Measurements from ENCODE around the gene TAS2R10.
"Not testable (repeated sequence)": the region's sequence is repeated elsewhere in the genome, so short reads cannot be mapped to it uniquely, and the experiment has no call there.

TAS2R10 gene

GRCh38 chr12:10826258-10826657 is at the start of gene TAS2R10:
Gene TAS2R10 (minus strand): TSS chr12:10826358. CDS start chr12:10826269, 89 bp downstream.
- DNase-seq (ENCODE audit: low read depth in 2 of 3, low spot score in 1 of 3) = no peak

- DNase-seq (ENCODE audit: low read depth in 2 of 3, low spot score in 1 of 3) = no peak
Observed at GRCh38 chr12:10873378-10873777, 47.2 kb upstream of the TAS2R10 start.

GRCh38 chr12:10867381-10867780 is 41.2 kb upstream of the TAS2R10 start:
- DNase-seq (ENCODE audit: low read depth in 2 of 3, low spot score in 1 of 3) = no peak

GRCh38 chr12:10863512-10864218 is 37.5 kb upstream of the TAS2R10 start:
- no peak for DNase-seq (ENCODE audit: low read depth in 2 of 3, low spot score in 1 of 3)

GRCh38 chr12:10861366-10861765 is 35.2 kb upstream of the TAS2R10 start:
- no peak for DNase-seq (ENCODE audit: low read depth in 2 of 3, low spot score in 1 of 3)

GRCh38 chr12:10855807-10856206 is 29.6 kb upstream of the TAS2R10 start:
- no peak for DNase-seq (ENCODE audit: low read depth in 2 of 3, low spot score in 1 of 3)

- DNase-seq (ENCODE audit: low read depth in 2 of 3, low spot score in 1 of 3) = no peak
Observed at GRCh38 chr12:10853776-10854175, 27.6 kb upstream of the TAS2R10 start.

- no peak for DNase-seq (ENCODE audit: low read depth in 2 of 3, low spot score in 1 of 3)
Observed at GRCh38 chr12:10851243-10851858, 25.2 kb upstream of the TAS2R10 start.

- no peak for DNase-seq (ENCODE audit: low read depth in 2 of 3, low spot score in 1 of 3)
Observed at GRCh38 chr12:10849425-10849878, 23.3 kb upstream of the TAS2R10 start, which contains the start of gene PRR4. Gene PRR4 (minus strand): TSS chr12:10849475. CDS start chr12:10849437, 38 bp downstream.

GRCh38 chr12:10847744-10848143 is 21.6 kb upstream of the TAS2R10 start:
- DNase-seq (ENCODE audit: low read depth in 2 of 3, low spot score in 1 of 3) = no peak

GRCh38 chr12:10842862-10843261 is 16.7 kb upstream of the TAS2R10 start:
- no peak for DNase-seq (ENCODE audit: low read depth in 2 of 3, low spot score in 1 of 3)

- DNase-seq (ENCODE audit: low read depth in 2 of 3, low spot score in 1 of 3) = no peak
Observed at GRCh38 chr12:10838461-10838860, 12.3 kb upstream of the TAS2R10 start.

- no peak for DNase-seq (ENCODE audit: low read depth in 2 of 3, low spot score in 1 of 3)
Observed at GRCh38 chr12:10829994-10830393, 3.8 kb upstream of the TAS2R10 start.

GRCh38 chr12:10824957-10825356 is 1.2 kb downstream of the TAS2R10 start:
- DNase-seq (ENCODE audit: low read depth in 2 of 3, low spot score in 1 of 3) = no peak

GRCh38 chr12:10811883-10812536 is 14.1 kb downstream of the TAS2R10 start:
- DNase-seq (ENCODE audit: low read depth in 2 of 3, low spot score in 1 of 3) = no peak

GRCh38 chr12:10810068-10810467 is 16.1 kb downstream of the TAS2R10 start, which contains the start of gene TAS2R9:
Gene TAS2R9 (minus strand): TSS chr12:10810168. CDS start chr12:10810075, 93 bp downstream.
- DNase-seq (ENCODE audit: low read depth in 2 of 3, low spot score in 1 of 3) = no peak

GRCh38 chr12:10807186-10807585 is 19.0 kb downstream of the TAS2R10 start, which contains the start of gene TAS2R8:
Gene TAS2R8 (minus strand): TSS chr12:10807286. CDS start chr12:10806980, 306 bp downstream.
- DNase-seq (ENCODE audit: low read depth in 2 of 3, low spot score in 1 of 3) = no peak

GRCh38 chr12:10802587-10802986 is 23.6 kb downstream of the TAS2R10 start, which contains the start of gene TAS2R7:
Gene TAS2R7 (minus strand): TSS chr12:10802627. CDS start chr12:10802570, 57 bp downstream.
- no peak for DNase-seq (ENCODE audit: low read depth in 2 of 3, low spot score in 1 of 3)

GRCh38 chr12:10801741-10802140 is 24.4 kb downstream of the TAS2R10 start:
- DNase-seq (ENCODE audit: low read depth in 2 of 3, low spot score in 1 of 3) = no peak

- no peak for DNase-seq (ENCODE audit: low read depth in 2 of 3, low spot score in 1 of 3)
Observed at GRCh38 chr12:10794222-10794621, 31.9 kb downstream of the TAS2R10 start.

- not testable (repeated sequence) for DNase-seq (ENCODE audit: low read depth in 2 of 3, low spot score in 1 of 3)
Observed at GRCh38 chr12:10791769-10792168, 34.4 kb downstream of the TAS2R10 start.

- DNase-seq (ENCODE audit: low read depth in 2 of 3, low spot score in 1 of 3) = no peak
Observed at GRCh38 chr12:10783252-10783651, 42.9 kb downstream of the TAS2R10 start.
